Smooth muscle cell (in vitro differentiated cells): ENCODE measurements around the gene CHMP2B. TPM values are rescaled to one million over a fixed set of nuclear protein-coding genes. Genes with fewer than 3 reads are reported as not detected.

Experiments used
- DNase-seq: peaks from one replicate; lab custom pipeline; 2025; ENCODE audit not compliant: unreplicated experiment; lab: John Stamatoyannopoulos, UW
- H2AFZ ChIP-seq: fragments of 200-600 bp; sonication (generic); 2 replicates; pipeline ENCODE4 v1.6.0; 2016; ENCODE audit warnings: antibody characterized with exemption, low read depth, mild to moderate bottlenecking
- H3F3A ChIP-seq: fragments of 200-600 bp; sonication (generic); 2 replicates; pipeline ENCODE4 v1.6.0; 2017; ENCODE audit warnings: antibody characterized with exemption, low read depth
- H3K27ac ChIP-seq: fragments of 200-600 bp; sonication (generic); 2 replicates; pipeline ENCODE4 v1.5.1; 2016; ENCODE audit warnings: low read depth, mild to moderate bottlenecking
- H3K27me3 ChIP-seq: fragments of 200-600 bp; sonication (generic); 2 replicates; pipeline ENCODE4 v1.6.1; 2016; ENCODE audit warnings: low read depth, mild to moderate bottlenecking
- H3K36me3 ChIP-seq: fragments of 200-600 bp; sonication (generic); 2 replicates; pipeline ENCODE4 v1.5.1; 2016; ENCODE audit warnings: low read depth
- H3K4me1 ChIP-seq: fragments of 200-600 bp; sonication (generic); 2 replicates; pipeline ENCODE4 v1.5.1; 2016; ENCODE audit warnings: low read depth
- H3K4me2 ChIP-seq: fragments of 200-600 bp; sonication (generic); 2 replicates; pipeline ENCODE4 v1.6.0; 2016; ENCODE audit warnings: mild to moderate bottlenecking
- H3K4me3 ChIP-seq: fragments of 200-600 bp; sonication (generic); 2 replicates; pipeline ENCODE4 v1.5.1; 2016; ENCODE audit warnings: mild to moderate bottlenecking
- H3K79me2 ChIP-seq: fragments of 200-600 bp; sonication (generic); 2 replicates; pipeline ENCODE4 v1.6.0; 2016; ENCODE audit warnings: low read depth, mild to moderate bottlenecking
- H3K9ac ChIP-seq: fragments of 200-600 bp; sonication (generic); 2 replicates; pipeline ENCODE4 v1.6.0; 2016; ENCODE audit warnings: low read depth
- H3K9me3 ChIP-seq: fragments of 200-600 bp; sonication (generic); replicated peaks from 2 replicates; pipeline ENCODE4 v1.5.1; 2016; ENCODE audit warnings: low read depth
- H4K20me1 ChIP-seq: fragments of 200-600 bp; sonication (generic); 2 replicates; pipeline ENCODE4 v1.6.0; 2016; ENCODE audit warnings: low read depth
- CTCF ChIP-seq: fragments of 200-600 bp; sonication (generic); IDR thresholded peaks from 2 replicates; pipeline ENCODE4 v1.5.1; 2017; ENCODE audit warnings: borderline replicate concordance, mild to moderate bottlenecking, antibody characterized with exemption; ENCODE audit not compliant: insufficient read depth, poor library complexity, severe bottlenecking
- WGBS: methylation state at CpG from one replicate; pipeline ENCODE4 v1.1.7; 2016; ENCODE audit warnings: low lambda C conversion rate; 5-methylcytosine and 5-hydroxymethylcytosine counted together
- polyA plus RNA-seq: library from polyadenylated mRNA; unstranded; fragments of >200 nt; fragmentation: Nextera tagmentation; extraction: Ambion mirVana; gene quantifications from 2 replicates; pipeline ENCODE4 v1.2.1, GENCODE V29; 2016
- total RNA-seq: library from RNA; depleted of rRNA; stranded (reverse); fragments of >200 nt; gene quantifications from 2 replicates; pipeline ENCODE4 v1.2.3, GENCODE V29; 2014

Gene CHMP2B
- total and polyA plus RNA-seq, 2 experiments from 2014 or later = 43.2 to 52.0 TPM

- peak overlapping the region; percentile 94 for H3K4me3 ChIP-seq
- H3K36me3 ChIP-seq = no peaks in the 10 kb centered on the region
- no peaks in the 10 kb centered on the region for H3F3A ChIP-seq
- H3K27ac ChIP-seq = no peak overlapping the region
- no peaks in the 10 kb centered on the region for H3K9me3 ChIP-seq
- no peak for DNase-seq
- TF ChIP-seq CTCF = no peak
- peak overlapping the region; percentile 99 for H3K9ac ChIP-seq
- peaks cover 59% of the 10 kb centered on the region for H4K20me1 ChIP-seq
- WGBS = 97% methylated on average over 1 of the region's 1 CpG
- H3K27me3 ChIP-seq = no peaks in the 10 kb centered on the region
- peaks cover 11% of the 10 kb centered on the region for H3K4me1 ChIP-seq
- peaks cover 66% of the 10 kb centered on the region for H3K79me2 ChIP-seq
- peak overlapping the region; percentile 94 for H3K4me2 ChIP-seq
- H2AFZ ChIP-seq = no peak overlapping the region
These were observed 2.0 kb downstream of the CHMP2B start for GRCh38 chr3:87229113-87229512.

GRCh38 chr3:87233805-87234204 lies 6.7 kb downstream of the CHMP2B start:
- Histone ChIP-seq H4K20me1 (peaks cover 100% of the 10 kb centered on the region), H3K9ac (no peak overlapping the region), H3F3A (no peaks in the 10 kb centered on the region), H2AFZ (no peak overlapping the region), H3K9me3 (no peaks in the 10 kb centered on the region), H3K27ac (no peak overlapping the region), H3K36me3 (no peaks in the 10 kb centered on the region), H3K79me2 (peaks cover 94% of the 10 kb centered on the region), H3K4me3 (no peak overlapping the region), H3K4me1 (peaks cover 4% of the 10 kb centered on the region), H3K27me3 (no peaks in the 10 kb centered on the region), H3K4me2 (no peak overlapping the region)
- no peak for DNase-seq
- 93% methylated on average over 1 of the region's 1 CpG for WGBS
- no peak for TF ChIP-seq CTCF

GRCh38 chr3:87236093-87236492 lies 9.0 kb downstream of the CHMP2B start:
- H4K20me1 ChIP-seq = peaks cover 100% of the 10 kb centered on the region

More at GRCh38 chr3:87236093-87236492, 9.0 kb downstream of the CHMP2B start:
- no peak for DNase-seq
- Histone ChIP-seq H3F3A (no peaks in the 10 kb centered on the region), H3K9ac (no peak overlapping the region), H3K4me3 (no peak overlapping the region), H3K4me2 (no peak overlapping the region), H3K27ac (no peak overlapping the region), H3K36me3 (no peaks in the 10 kb centered on the region), H3K79me2 (peaks cover 85% of the 10 kb centered on the region), H3K27me3 (no peaks in the 10 kb centered on the region), H2AFZ (no peak overlapping the region), H3K9me3 (no peaks in the 10 kb centered on the region), H3K4me1 (no peaks in the 10 kb centered on the region)
- TF ChIP-seq CTCF = no peak
- 100% methylated on average over 1 of the region's 1 CpG for WGBS
